Ovary (tissue), 9 donors: ENCODE results near the gene PBRM1. TPM values are rescaled to one million over a fixed set of nuclear protein-coding genes. Genes with fewer than 3 reads are reported as not detected.

Source experiments
- DNase-seq, 5 donors: peaks; one replicate each; pipeline ENCODE4 v3.0.0-alpha.2; 2019 to 2020
- H3K27ac ChIP-seq, 2 donors: fragments of 200-600 bp; one replicate each; pipeline versions ENCODE4 v1.5.1 to v1.8.0; 2019 to 2022
- H3K27me3 ChIP-seq: fragments of 200-600 bp; one replicate; pipeline ENCODE4 v1.8.0; 2022
- H3K36me3 ChIP-seq: fragments of 200-600 bp; sonication (generic); one replicate; pipeline ENCODE4 v1.5.1; 2019
- H3K4me1 ChIP-seq: one replicate; pipeline ENCODE4 v1.8.1; 2013; ENCODE audit warnings: mild to moderate bottlenecking, moderate library complexity; ENCODE audit not compliant: insufficient read depth
- H3K4me3 ChIP-seq: fragments of 200-600 bp; sonication (generic); one replicate; pipeline ENCODE4 v1.5.1; 2017
- H3K9me3 ChIP-seq, 2 donors: fragments of 200-600 bp in 1 of 2; sonication (generic) in 1 of 2; one replicate each; pipeline versions ENCODE4 v1.5.1 to v1.8.1; 2013 to 2019; ENCODE audit warnings: mild to moderate bottlenecking in 1 of 2, moderate library complexity in 1 of 2
- CTCF ChIP-seq, 3 donors: fragments of 450-650 bp in 2 of 3; fragments of 200-600 bp in 1 of 3; IDR thresholded peaks; one replicate each; pipeline versions ENCODE4 v1.5.1 to v1.8.0; 2016 to 2022; ENCODE audit warnings: antibody characterized with exemption in 3 of 3, mild to moderate bottlenecking in 1 of 3
- EP300 ChIP-seq: sonication (generic); formaldehyde crosslinking; IDR thresholded peaks from one replicate; pipeline ENCODE4 v1.6.1; 2017; ENCODE audit warnings: antibody characterized with exemption
- POLR2A ChIP-seq: fragments of 450-650 bp; IDR thresholded peaks from one replicate; pipeline ENCODE4 v1.6.1; 2017; ENCODE audit warnings: antibody characterized with exemption, mild to moderate bottlenecking, moderate library complexity
- WGBS, 3 donors: extraction: QIAGEN DNeasy Blood & Tissue Kit in 1 of 3; methylation state at CpG; one replicate each; pipeline versions ENCODE4 v1.1.5 to v1.1.7; 2013 to 2017; 5-methylcytosine and 5-hydroxymethylcytosine counted together
- intact Hi-C, 4 donors: fragments of 100-400 bp; cut with DNase I; formaldehyde crosslinking; loops; one replicate each; pipeline versions ENCODE4 v1.11.0 to v1.15.1; 2022 to 2023
- polyA plus RNA-seq, 2 donors: library from polyadenylated mRNA; stranded (reverse); fragments of 200-250 nt in 1 of 2; fragments of 350-450 nt in 1 of 2; fragmentation: Illumina TruSeq in 1 of 2; extraction: RNeasy Lipid Tissue Mini Kit (QIAGEN cat#74804) in 1 of 2; gene quantifications; one replicate each; pipeline ENCODE4 v1.2.3, GENCODE V29; 2013 to 2014
- total RNA-seq, 7 donors: library from RNA; depleted of rRNA in 2 of 7; stranded (reverse); fragments of >200 nt in 2 of 7; fragmentation: NEBNext Ultra II Directional in 3 of 7; extraction: Animal tissue kit (Norgen Biotek cat#: 25700) in 3 of 7; gene quantifications; one replicate each; pipeline versions ENCODE4 v1.1.0 to v1.2.4, GENCODE V29; 2016 to 2023
- donor health status: DM: no; HTN: no; CAD: no; lungs with moderate emphysema.
- donor health status: DM: no; HTN: no; CAD: no.
- donor health status: Bipolar disorder and iron deficiency.
- donor health status: DM: yes; HTN: yes; CAD: no.
- donor health status: DM: no; HTN: no; CAD: no.
- donor health status: DM: yes; HTN: yes; CAD: no.

Gene PBRM1
- total and polyA plus RNA-seq, 9 donors = 19.8 to 95.7 (median 69.7) TPM

DNA sequence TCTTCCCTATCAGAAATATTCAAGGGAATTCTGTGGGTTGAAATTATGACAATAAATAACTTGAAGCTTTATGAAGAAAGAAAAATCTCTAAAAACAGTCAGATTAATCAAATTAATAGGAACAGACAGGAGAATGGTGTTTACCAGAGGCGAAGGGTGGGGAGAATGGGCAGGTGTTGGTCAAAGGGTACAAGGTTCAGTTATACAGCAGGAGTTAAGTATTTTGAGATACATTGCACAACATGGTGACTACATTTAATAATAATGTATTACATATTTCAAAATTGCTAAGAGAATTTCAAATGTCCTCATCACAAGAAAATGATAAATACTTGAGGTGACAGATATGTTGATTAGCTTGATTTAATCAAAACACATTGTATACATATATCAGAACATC, 38.8 kb upstream of the PBRM1 start:
- no peak for DNase-seq
- Histone ChIP-seq H3K27ac (no peak overlapping the region), H3K4me3 (no peak overlapping the region), H3K9me3 (no peaks in the 10 kb centered on the region), H3K4me1 (no peaks in the 10 kb centered on the region), H3K36me3 (no peaks in the 10 kb centered on the region), H3K27me3 (no peaks in the 10 kb centered on the region)
- intact Hi-C loops = no loop called here
- 97 to 100% (median 100%) methylated on average over 1 of the region's 1 CpG for WGBS, 3 donors
- no peak for TF ChIP-seq POLR2A
- no peak for TF ChIP-seq CTCF (IDR thresholded peaks at IDR 0.05)
- no peak for TF ChIP-seq EP300

DNA sequence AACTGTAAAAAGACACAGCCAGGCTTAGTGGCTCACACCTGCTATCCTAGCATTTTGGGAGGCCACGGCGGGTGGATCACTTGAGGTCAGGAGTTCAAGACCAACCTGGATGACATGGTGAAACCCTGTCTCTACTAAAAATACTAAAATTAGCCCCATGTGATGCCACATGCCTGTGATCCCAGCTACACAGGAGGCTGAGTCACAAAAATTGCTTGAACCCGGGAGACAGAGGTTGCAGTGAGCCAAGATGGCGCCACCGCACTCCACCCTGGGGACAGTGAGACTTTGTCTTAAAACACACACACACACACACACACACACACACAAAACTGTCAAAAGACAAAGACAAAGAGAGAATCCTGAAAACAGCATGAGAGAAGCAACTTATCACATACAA, 38.2 kb upstream of the PBRM1 start:
- H3K4me1 ChIP-seq = no peaks in the 10 kb centered on the region
- no peak for DNase-seq
- intact Hi-C loops = no loop called here
- no peak for TF ChIP-seq POLR2A
- no peak for TF ChIP-seq EP300
- TF ChIP-seq CTCF (IDR thresholded peaks at IDR 0.05) = no peak
- 96 to 99% (median 98%) methylated on average over 5 of the region's 5 CpGs for WGBS, 3 donors
- no peaks in the 10 kb centered on the region for H3K9me3 ChIP-seq
- H3K27ac ChIP-seq = no peak overlapping the region
- H3K27me3 ChIP-seq = no peaks in the 10 kb centered on the region
- H3K4me3 ChIP-seq = no peak overlapping the region
- H3K36me3 ChIP-seq = no peaks in the 10 kb centered on the region

DNA sequence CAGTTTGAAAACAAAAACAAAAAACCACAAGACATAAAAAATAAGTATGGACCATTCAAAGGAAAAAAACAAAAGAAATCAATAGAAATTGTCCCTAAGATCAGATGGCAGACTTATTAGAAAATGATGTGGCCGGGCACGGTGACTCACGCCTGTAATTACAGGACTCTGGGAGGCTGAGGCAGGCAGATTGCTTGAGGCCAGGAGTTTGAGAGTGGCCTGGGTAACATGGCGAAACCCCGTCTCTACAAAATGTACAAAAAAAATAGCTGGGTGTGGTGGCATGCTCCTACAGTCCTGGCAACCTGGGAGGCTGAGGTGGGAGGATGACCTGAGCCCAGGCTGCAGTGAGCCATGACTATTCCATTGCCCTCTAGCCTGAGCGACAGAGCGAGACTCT, 36.8 kb upstream of the PBRM1 start:
- no peaks in the 10 kb centered on the region for H3K9me3 ChIP-seq
- intact Hi-C loops = no loop called here
- no peak overlapping the region for H3K27ac ChIP-seq
- no peak for DNase-seq
- no peaks in the 10 kb centered on the region for H3K27me3 ChIP-seq
- WGBS, 3 donors = 93 to 97% (median 95%) methylated on average over 7 of the region's 7 CpGs
- no peak for TF ChIP-seq EP300
- no peak for TF ChIP-seq CTCF (IDR thresholded peaks at IDR 0.05)
- no peak for TF ChIP-seq POLR2A
- H3K36me3 ChIP-seq = no peaks in the 10 kb centered on the region
- no peaks in the 10 kb centered on the region for H3K4me1 ChIP-seq
- no peak overlapping the region for H3K4me3 ChIP-seq

DNA sequence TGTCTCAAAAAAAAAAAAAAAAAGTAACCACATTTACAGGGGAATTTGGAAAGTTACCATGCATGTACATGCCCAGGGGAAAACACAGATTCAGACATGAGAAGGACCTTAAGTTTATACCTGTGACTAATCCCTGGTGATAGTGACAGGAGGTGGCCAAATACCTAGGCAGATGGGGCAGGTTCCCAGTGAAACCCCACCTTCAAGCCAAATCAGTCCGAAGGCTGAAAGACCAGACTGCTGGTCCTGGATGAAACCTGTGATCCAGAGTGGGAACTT, 36.0 kb upstream of the PBRM1 start:
- intact Hi-C loops = no loop called here
- TF ChIP-seq CTCF (IDR thresholded peaks at IDR 0.05) (no peak), EP300 (no peak), POLR2A (no peak)
- no peak overlapping the region for H3K27ac ChIP-seq
- no peak for DNase-seq
- H3K4me3 ChIP-seq = no peak overlapping the region
- no peaks in the 10 kb centered on the region for H3K36me3 ChIP-seq
- no peaks in the 10 kb centered on the region for H3K4me1 ChIP-seq
- no peaks in the 10 kb centered on the region for H3K9me3 ChIP-seq
- WGBS, 3 donors = 100% methylated on average over 1 of the region's 1 CpG
- no peaks in the 10 kb centered on the region for H3K27me3 ChIP-seq
